ENCODE data around the gene RBM23. TPM values are rescaled to one million over a fixed set of nuclear protein-coding genes. Genes with fewer than 3 reads are reported as not detected.

The RBM23 gene
- total RNA-seq, 1 experiment from 2014 or later: 70.0 TPM

GRCh38 chr14:22882529-22883172 lies 36.3 kb downstream of the RBM23 start:
- H3K4me3 ChIP-seq (ENCODE audit: low read depth, low read length): no peak overlapping the region
- no TSS peak for BruUV-seq (replicated peaks)
- H3K9me3 Mint-ChIP-seq (ENCODE audit: unreplicated experiment): no peaks in the 10 kb centered on the region
- H3K4me1 ChIP-seq: peaks cover 16% of the 10 kb centered on the region
- peaks cover 21% of the 10 kb centered on the region for H3K4me1 Mint-ChIP-seq (ENCODE audit: low read depth, unreplicated experiment)
- H3K9me3 ChIP-seq: no peaks in the 10 kb centered on the region
- H3K27me3 Mint-ChIP-seq (ENCODE audit: insufficient read depth, unreplicated experiment): no peaks in the 10 kb centered on the region
- peak; percentile 48 to 54 for DNase-seq
- H3K36me3 ChIP-seq (ENCODE audit: control insufficient read depth, insufficient read depth, low read length): no peaks in the 10 kb centered on the region; the same call in 1 of the 2 replicates
- ChIA-PET POLR2A (interaction anchor here (1.0 kb wide), 1 partner anchor 61 kb away, joined by 5 read pairs; no protein-coding TSS in a partner anchor), CTCF (interaction anchor here (0.6 to 1.8 kb wide), 6 partner anchors 10 to 449 kb away, joined by 3 to 7 read pairs (median 5); no protein-coding TSS in a partner anchor)
- intact Hi-C loops (cut with micrococcal nuclease; ENCODE audit: unreplicated experiment): no loop called here
- no peaks in the 10 kb centered on the region for H3K27me3 ChIP-seq (replicated peaks; ENCODE audit: control insufficient read depth, insufficient read depth, low read length)
- TF ChIP-seq, protein P1, sequence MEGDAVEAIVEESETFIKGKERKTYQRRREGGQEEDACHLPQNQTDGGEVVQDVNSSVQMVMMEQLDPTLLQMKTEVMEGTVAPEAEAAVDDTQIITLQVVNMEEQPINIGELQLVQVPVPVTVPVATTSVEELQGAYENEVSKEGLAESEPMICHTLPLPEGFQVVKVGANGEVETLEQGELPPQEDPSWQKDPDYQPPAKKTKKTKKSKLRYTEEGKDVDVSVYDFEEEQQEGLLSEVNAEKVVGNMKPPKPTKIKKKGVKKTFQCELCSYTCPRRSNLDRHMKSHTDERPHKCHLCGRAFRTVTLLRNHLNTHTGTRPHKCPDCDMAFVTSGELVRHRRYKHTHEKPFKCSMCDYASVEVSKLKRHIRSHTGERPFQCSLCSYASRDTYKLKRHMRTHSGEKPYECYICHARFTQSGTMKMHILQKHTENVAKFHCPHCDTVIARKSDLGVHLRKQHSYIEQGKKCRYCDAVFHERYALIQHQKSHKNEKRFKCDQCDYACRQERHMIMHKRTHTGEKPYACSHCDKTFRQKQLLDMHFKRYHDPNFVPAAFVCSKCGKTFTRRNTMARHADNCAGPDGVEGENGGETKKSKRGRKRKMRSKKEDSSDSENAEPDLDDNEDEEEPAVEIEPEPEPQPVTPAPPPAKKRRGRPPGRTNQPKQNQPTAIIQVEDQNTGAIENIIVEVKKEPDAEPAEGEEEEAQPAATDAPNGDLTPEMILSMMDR (IDR thresholded peaks at IDR 0.05; ENCODE audit: insufficient read depth in 1 of 2, low read depth in 1 of 2, low read length in 1 of 2, severe bottlenecking in 1 of 2, unreplicated experiment in 1 of 2): no peak
- no peak overlapping the region for H3K4me3 Mint-ChIP-seq (ENCODE audit: unreplicated experiment)
- H3K27ac Mint-ChIP-seq (ENCODE audit: unreplicated experiment): peak overlapping the region; percentile 40
- H3K36me3 Mint-ChIP-seq (ENCODE audit: insufficient read depth, unreplicated experiment): peaks cover 11% of the 10 kb centered on the region

DNA sequence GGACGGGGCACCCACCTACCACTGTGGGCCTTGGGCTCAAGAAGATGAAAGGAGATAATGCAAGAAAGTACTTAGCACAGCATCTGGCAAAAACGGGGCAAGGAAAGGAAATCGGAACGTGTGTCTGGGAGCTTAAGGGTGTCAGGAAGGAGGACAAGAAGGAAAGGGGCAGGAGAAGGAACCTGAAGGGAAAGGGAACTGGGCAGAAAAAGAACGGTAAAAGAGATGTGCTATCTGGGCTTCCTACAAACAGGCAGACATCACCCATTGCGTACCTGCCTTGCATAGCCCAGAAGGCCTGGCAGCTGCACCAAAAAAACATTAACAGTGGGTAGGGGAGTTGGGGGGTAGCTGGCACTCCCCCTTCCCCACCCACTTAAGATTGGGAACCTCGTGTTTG lies 36.9 kb downstream of the RBM23 start:
- DNase-seq: no peak
- peaks cover 16% of the 10 kb centered on the region for H3K4me1 ChIP-seq
- H3K36me3 Mint-ChIP-seq (ENCODE audit: insufficient read depth, unreplicated experiment): peaks cover 7% of the 10 kb centered on the region
- no peaks in the 10 kb centered on the region for H3K27me3 Mint-ChIP-seq (ENCODE audit: insufficient read depth, unreplicated experiment)
- H3K27me3 ChIP-seq (replicated peaks; ENCODE audit: control insufficient read depth, insufficient read depth, low read length): no peaks in the 10 kb centered on the region
- no peak overlapping the region for H3K4me3 Mint-ChIP-seq (ENCODE audit: unreplicated experiment)
- H3K4me1 Mint-ChIP-seq (ENCODE audit: low read depth, unreplicated experiment): peaks cover 21% of the 10 kb centered on the region
- H3K36me3 ChIP-seq (ENCODE audit: control insufficient read depth, insufficient read depth, low read length): no peaks in the 10 kb centered on the region; the same call in 1 of the 2 replicates
- CTCF ChIA-PET: interaction anchor here (0.9 to 1.4 kb wide), 2 partner anchors 9 to 10 kb away, joined by 6 to 7 read pairs; no protein-coding TSS in a partner anchor
- POLR2A ChIA-PET: no interaction called here
- intact Hi-C loops (cut with micrococcal nuclease; ENCODE audit: unreplicated experiment): no loop called here
- no peaks in the 10 kb centered on the region for H3K9me3 Mint-ChIP-seq (ENCODE audit: unreplicated experiment)
- no peaks in the 10 kb centered on the region for H3K9me3 ChIP-seq
- no peak overlapping the region for H3K4me3 ChIP-seq (ENCODE audit: low read depth, low read length)
- TF ChIP-seq, protein P1 (IDR thresholded peaks at IDR 0.05; ENCODE audit: insufficient read depth in 1 of 2, low read depth in 1 of 2, low read length in 1 of 2, severe bottlenecking in 1 of 2, unreplicated experiment in 1 of 2): no peak
- no peak overlapping the region for H3K27ac Mint-ChIP-seq (ENCODE audit: unreplicated experiment)
- no TSS peak for BruUV-seq (replicated peaks)

DNA sequence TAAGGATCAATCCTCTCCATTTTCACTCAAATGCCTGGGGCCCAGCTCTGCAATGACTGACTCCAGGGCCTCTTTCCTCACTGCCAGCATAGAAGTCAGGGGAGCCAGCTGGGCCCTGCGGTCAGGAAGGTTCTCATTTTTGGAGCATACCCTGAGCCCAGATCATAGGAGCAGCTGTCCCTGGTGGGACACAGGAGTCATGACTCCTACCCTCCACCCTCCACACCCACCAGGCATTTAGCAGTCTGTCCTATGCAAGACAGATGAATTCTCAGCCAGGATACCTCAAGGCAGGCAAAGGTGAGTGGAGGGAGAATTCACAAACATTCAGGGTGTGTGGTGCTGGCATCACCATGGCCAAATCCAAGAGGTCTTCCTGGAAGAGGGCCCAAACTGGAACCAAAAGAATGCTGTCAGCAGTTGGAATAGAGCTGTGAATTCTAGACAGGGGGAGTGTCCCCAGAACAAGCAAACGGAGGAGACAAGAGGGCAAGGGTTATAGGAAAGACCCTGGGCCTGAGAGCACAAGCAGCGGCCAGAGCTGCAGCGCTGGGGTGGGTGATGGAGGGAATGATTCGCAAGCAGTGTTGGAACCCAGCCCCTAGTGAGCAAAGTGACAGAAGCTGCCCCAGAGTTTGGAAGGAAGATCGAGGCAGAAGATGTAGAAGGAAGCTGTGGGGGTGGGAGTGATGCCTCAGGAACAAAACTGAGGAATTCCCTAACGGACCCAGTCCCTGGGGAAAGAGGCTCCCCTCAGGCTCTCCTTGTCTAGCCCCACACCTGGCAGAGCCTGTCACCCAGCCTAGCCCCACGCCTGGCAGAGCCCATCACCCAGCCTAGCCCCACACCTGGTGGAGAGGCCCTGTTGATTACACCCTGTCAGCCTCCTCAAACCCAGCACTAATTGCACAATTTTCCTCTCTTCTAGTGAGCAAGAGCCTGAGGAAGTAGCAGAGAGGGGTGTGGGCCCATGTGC lies 40.4 kb downstream of the RBM23 start:
- H3K27me3 ChIP-seq (replicated peaks; ENCODE audit: control insufficient read depth, insufficient read depth, low read length): no peaks in the 10 kb centered on the region
- intact Hi-C loops (cut with micrococcal nuclease; ENCODE audit: unreplicated experiment): no loop called here
- H3K4me1 ChIP-seq: peaks cover 16% of the 10 kb centered on the region
- no peak overlapping the region for H3K4me3 ChIP-seq (ENCODE audit: low read depth, low read length)
- no peaks in the 10 kb centered on the region for H3K9me3 ChIP-seq
- BruUV-seq (replicated peaks): no TSS peak
- H3K36me3 ChIP-seq (ENCODE audit: control insufficient read depth, insufficient read depth, low read length): peaks cover 7% of the 10 kb centered on the region
- ChIA-PET CTCF (interaction anchor here (0.7 to 1.4 kb wide), 3 partner anchors 22 to 51 kb away, joined by 3 to 4 read pairs (median 3); partner anchors contain the start of gene PRMT5), POLR2A (no interaction called here)
- H3K27ac Mint-ChIP-seq (ENCODE audit: unreplicated experiment): peak overlapping the region; percentile 53
- no peaks in the 10 kb centered on the region for H3K9me3 Mint-ChIP-seq (ENCODE audit: unreplicated experiment)
- TF ChIP-seq, protein P1 (IDR thresholded peaks at IDR 0.05; ENCODE audit: insufficient read depth in 1 of 2, low read depth in 1 of 2, low read length in 1 of 2, severe bottlenecking in 1 of 2, unreplicated experiment in 1 of 2): no peak
- H3K4me3 Mint-ChIP-seq (ENCODE audit: unreplicated experiment): no peak overlapping the region
- H3K4me1 Mint-ChIP-seq (ENCODE audit: low read depth, unreplicated experiment): peaks cover 21% of the 10 kb centered on the region
- DNase-seq: no peak
- no peaks in the 10 kb centered on the region for H3K27me3 Mint-ChIP-seq (ENCODE audit: insufficient read depth, unreplicated experiment)
- peaks cover 7% of the 10 kb centered on the region for H3K36me3 Mint-ChIP-seq (ENCODE audit: insufficient read depth, unreplicated experiment)

Data from Caco-2 (cell line).